AG04449 (cell line): Measurements from ENCODE around the gene ARSI.
"Not testable (repeated sequence)": the region's sequence is repeated elsewhere in the genome, so short reads cannot be mapped to it uniquely, and the experiment has no call there.

Experiments used
- CTCF ChIA-PET: fragments of 350-600 bp; formaldehyde crosslinking; extraction: SDS; loops from one replicate; lab custom pipeline; 2021; ENCODE audit warnings: antibody characterized with exemption; lab: Yijun Ruan, JAX
- POLR2A ChIA-PET: fragments of 400-600, 350-600 bp; formaldehyde crosslinking; extraction: SDS; loops from one replicate; lab custom pipeline; 2020; ENCODE audit warnings: antibody characterized with exemption, inconsistent platforms; lab: Yijun Ruan, JAX
- DNase-seq: peaks from one replicate; pipeline ENCODE4 v3.0.0-alpha.2; 2010; ENCODE audit warnings: low read depth, low spot score
- H3K4me3 ChIP-seq: 2 replicates; pipeline ENCODE4 v1.5.1; 2011; ENCODE audit warnings: low read depth, mild to moderate bottlenecking, control low read depth, low read length
- CTCF ChIP-seq: IDR thresholded peaks from one replicate; pipeline ENCODE4 v1.5.1; 2011; ENCODE audit warnings: mild to moderate bottlenecking, moderate library complexity, low read length, control low read depth, inconsistent platforms; ENCODE audit not compliant: insufficient read depth; ENCODE audit errors: missing control alignments

ARSI gene

GRCh38 chr5:150251504-150251903 lies 51.2 kb downstream of the ARSI start:
- TF ChIP-seq CTCF: no peak

GRCh38 chr5:150249744-150250143 lies 53.0 kb downstream of the ARSI start:
- ChIA-PET POLR2A (no interaction called here), CTCF (interaction anchor here (0.8 to 1.4 kb wide), 3 partner anchors 13 to 387 kb away, joined by 3 to 4 read pairs (median 3); no protein-coding TSS in a partner anchor)
- no peak for DNase-seq
- H3K4me3 ChIP-seq: no peak overlapping the region
- no peak for TF ChIP-seq CTCF

More at GRCh38 chr5:150251504-150251903, 51.2 kb downstream of the ARSI start:
- no peak overlapping the region for H3K4me3 ChIP-seq
- POLR2A ChIA-PET: interaction anchor here (0.8 kb wide), 1 partner anchor 12 kb away, joined by 3 read pairs; no protein-coding TSS in a partner anchor
- no peak for DNase-seq
- CTCF ChIA-PET: interaction anchor here (1.4 kb wide), 1 partner anchor 16 kb away, joined by 3 read pairs; no protein-coding TSS in a partner anchor

GRCh38 chr5:150248946-150249345 lies 53.8 kb downstream of the ARSI start:
- CTCF ChIA-PET: interaction anchor here (0.7 to 1.4 kb wide), 5 partner anchors 11 to 396 kb away, joined by 3 to 4 read pairs (median 3); no protein-coding TSS in a partner anchor
- no peak overlapping the region for H3K4me3 ChIP-seq
- no peak for TF ChIP-seq CTCF
- POLR2A ChIA-PET: no interaction called here
- no peak for DNase-seq

- DNase-seq, H3K4me3 ChIP-seq, POLR2A ChIA-PET: not testable (repeated sequence)
- CTCF ChIA-PET: interaction anchor here (1.0 to 1.4 kb wide), 2 partner anchors 14 to 396 kb away, joined by 3 read pairs; no protein-coding TSS in a partner anchor
Measured at GRCh38 chr5:150248493-150248892, 54.2 kb downstream of the ARSI start.

- ChIA-PET CTCF (interaction anchor here (1.6 kb wide), 1 partner anchor 103 kb away, joined by 4 read pairs; no protein-coding TSS in a partner anchor), POLR2A (no interaction called here)
- H3K4me3 ChIP-seq: no peak overlapping the region
- no peak for DNase-seq
- TF ChIP-seq CTCF: no peak
Measured at GRCh38 chr5:150247726-150248125, 55.0 kb downstream of the ARSI start.

- TF ChIP-seq CTCF: no peak
- no peak overlapping the region for H3K4me3 ChIP-seq
- DNase-seq: no peak
- CTCF ChIA-PET: interaction anchor here (1.1 to 1.6 kb wide), 3 partner anchors 29 to 103 kb away, joined by 3 to 4 read pairs (median 3); no protein-coding TSS in a partner anchor
- POLR2A ChIA-PET: no interaction called here
Measured at GRCh38 chr5:150246835-150247234, 55.9 kb downstream of the ARSI start.
